WTC11 (cell line): ENCODE measurements around the gene PFN1. TPM values are rescaled to one million over a fixed set of nuclear protein-coding genes. Genes with fewer than 3 reads are reported as not detected.

Experiments
- ATAC-seq: fragments of 200-7000 bp; cut with Tn5 transposase; 2 replicates; pipeline ENCODE4 v1.10.0; 2021; ENCODE audit warnings: mild to moderate bottlenecking, moderate library complexity
- CTCF ChIA-PET: fragments of 300-600 bp; sonication (Branson Sonifier 250); formaldehyde crosslinking; loops from one replicate; lab custom pipeline; 2021; ENCODE audit warnings: antibody characterized with exemption; lab: Charles Lee
- POLR2A ChIA-PET: fragments of 350-600 bp; sonication (Branson Sonifier 250); formaldehyde crosslinking; loops from one replicate; lab custom pipeline; 2021; ENCODE audit warnings: antibody characterized with exemption; lab: Charles Lee
- DNase-seq: peaks from one replicate; pipeline ENCODE4 v3.0.0; 2021; ENCODE audit warnings: low spot score
- H3K27ac Mint-ChIP-seq: 2 replicates; pipeline ENCODE4 v1.8.0; 2021; ENCODE audit warnings: mixed read lengths
- H3K27me3 Mint-ChIP-seq: 2 replicates; pipeline ENCODE4 v1.8.0; 2021; ENCODE audit warnings: low read depth, mild to moderate bottlenecking, moderate library complexity, mixed read lengths
- H3K36me3 Mint-ChIP-seq: 2 replicates; pipeline ENCODE4 v1.8.0; 2021; ENCODE audit warnings: mixed read lengths
- H3K4me1 Mint-ChIP-seq: 2 replicates; pipeline ENCODE4 v1.8.0; 2022; ENCODE audit warnings: mixed read lengths
- H3K4me3 Mint-ChIP-seq: 2 replicates; pipeline ENCODE4 v1.8.0; 2021; ENCODE audit warnings: mild to moderate bottlenecking, moderate library complexity, mixed read lengths
- H3K9me3 Mint-ChIP-seq: 2 replicates; pipeline ENCODE4 v1.8.0; 2021; ENCODE audit warnings: mixed read lengths
- CREM ChIP-seq: sonication (generic); formaldehyde crosslinking; IDR thresholded peaks from 2 replicates; pipeline ENCODE4 v1.8.1; 2022; ENCODE audit warnings: mild to moderate bottlenecking, missing genetic modification reagents, moderate library complexity
- ESRRA ChIP-seq: sonication (generic); formaldehyde crosslinking; IDR thresholded peaks from 2 replicates; pipeline ENCODE4 v1.8.1; 2022; ENCODE audit warnings: mild to moderate bottlenecking, missing genetic modification reagents, borderline replicate concordance
- ETV6 ChIP-seq: sonication (generic); formaldehyde crosslinking; IDR thresholded peaks from 2 replicates; pipeline ENCODE4 v1.8.1; 2022; ENCODE audit warnings: mild to moderate bottlenecking, missing genetic modification reagents
- JAZF1 ChIP-seq: fragments of 250-450 bp; sonication (Bioruptor Pico); IDR thresholded peaks from 2 replicates; pipeline ENCODE4 v1.9.0; 2021; ENCODE audit warnings: moderate library complexity, mild to moderate bottlenecking, inconsistent platforms
- MXD4 ChIP-seq: fragments of 250-450 bp; sonication (Bioruptor Pico); IDR thresholded peaks from 2 replicates; pipeline ENCODE4 v1.8.0; 2021; ENCODE audit warnings: mild to moderate bottlenecking, moderate library complexity, borderline replicate concordance
- NR1H2 ChIP-seq: sonication (generic); formaldehyde crosslinking; IDR thresholded peaks from 2 replicates; pipeline ENCODE4 v1.9.0; 2021; ENCODE audit warnings: mild to moderate bottlenecking, moderate library complexity, missing genetic modification reagents
- NR2C2 ChIP-seq: sonication (generic); formaldehyde crosslinking; IDR thresholded peaks from 2 replicates; pipeline ENCODE4 v1.8.0; 2022; ENCODE audit warnings: mild to moderate bottlenecking, missing genetic modification reagents
- PRRX2 ChIP-seq: fragments of 250-450 bp; sonication (Bioruptor Pico); IDR thresholded peaks from 2 replicates; pipeline ENCODE4 v1.8.0; 2021; ENCODE audit warnings: mild to moderate bottlenecking
- TEAD1 ChIP-seq: sonication (generic); formaldehyde crosslinking; IDR thresholded peaks from 2 replicates; pipeline ENCODE4 v1.8.0; 2022; ENCODE audit warnings: mild to moderate bottlenecking, missing genetic modification reagents
- TP53 ChIP-seq: sonication (generic); formaldehyde crosslinking; IDR thresholded peaks from 2 replicates; pipeline ENCODE4 v1.8.1; 2023; ENCODE audit warnings: mild to moderate bottlenecking, missing genetic modification reagents
- ZBTB21 ChIP-seq: sonication (generic); formaldehyde crosslinking; IDR thresholded peaks from 2 replicates; pipeline ENCODE4 v1.8.1; 2023; ENCODE audit warnings: mild to moderate bottlenecking, missing genetic modification reagents, borderline replicate concordance
- ZNF423 ChIP-seq: fragments of 250-450 bp; sonication (Bioruptor Pico); IDR thresholded peaks from 2 replicates; pipeline ENCODE4 v2.1.2; 2022; ENCODE audit warnings: mild to moderate bottlenecking, moderate library complexity
- total RNA-seq: library from RNA; stranded (reverse); gene quantifications from 3 replicates; pipeline ENCODE4 v1.2.3, GENCODE V29; 2021
- TF ChIP-seq, protein P1 (sequence below): sonication (generic); formaldehyde crosslinking; IDR thresholded peaks from 2 replicates; pipeline ENCODE4 v1.8.1; 2023; ENCODE audit warnings: mild to moderate bottlenecking, moderate library complexity, missing genetic modification reagents
- TF ChIP-seq, protein P2 (sequence below): sonication (generic); formaldehyde crosslinking; IDR thresholded peaks from 2 replicates; pipeline ENCODE4 v1.8.0; 2022; ENCODE audit warnings: mild to moderate bottlenecking, missing genetic modification reagents
- TF ChIP-seq, protein P3 (sequence below): sonication (generic); formaldehyde crosslinking; IDR thresholded peaks from 2 replicates; pipeline ENCODE4 v1.8.1; 2022; ENCODE audit warnings: mild to moderate bottlenecking, moderate library complexity, missing genetic modification reagents
- TF ChIP-seq, protein P4 (sequence below): sonication (generic); formaldehyde crosslinking; IDR thresholded peaks from 2 replicates; pipeline ENCODE4 v1.8.1; 2022; ENCODE audit warnings: missing genetic modification reagents, borderline replicate concordance
- TF ChIP-seq, protein P5 (sequence below): fragments of 250-450 bp; sonication (Bioruptor Pico); IDR thresholded peaks from 2 replicates; pipeline ENCODE4 v1.9.0; 2021; ENCODE audit warnings: moderate library complexity, mild to moderate bottlenecking, inconsistent platforms, borderline replicate concordance
- TF ChIP-seq, protein P6 (sequence below): fragments of 250-450 bp; sonication (Bioruptor Pico); IDR thresholded peaks from 2 replicates; pipeline ENCODE4 v1.9.0; 2021; ENCODE audit warnings: mild to moderate bottlenecking
- TF ChIP-seq, protein P7 (sequence below): sonication (generic); formaldehyde crosslinking; conservative IDR thresholded peaks from 2 replicates; pipeline ENCODE4 v1.8.1; 2022; ENCODE audit warnings: mild to moderate bottlenecking, missing genetic modification reagents

Gene PFN1
- total RNA-seq, 1 experiment from 2014 or later = 1,289 TPM

DNA sequence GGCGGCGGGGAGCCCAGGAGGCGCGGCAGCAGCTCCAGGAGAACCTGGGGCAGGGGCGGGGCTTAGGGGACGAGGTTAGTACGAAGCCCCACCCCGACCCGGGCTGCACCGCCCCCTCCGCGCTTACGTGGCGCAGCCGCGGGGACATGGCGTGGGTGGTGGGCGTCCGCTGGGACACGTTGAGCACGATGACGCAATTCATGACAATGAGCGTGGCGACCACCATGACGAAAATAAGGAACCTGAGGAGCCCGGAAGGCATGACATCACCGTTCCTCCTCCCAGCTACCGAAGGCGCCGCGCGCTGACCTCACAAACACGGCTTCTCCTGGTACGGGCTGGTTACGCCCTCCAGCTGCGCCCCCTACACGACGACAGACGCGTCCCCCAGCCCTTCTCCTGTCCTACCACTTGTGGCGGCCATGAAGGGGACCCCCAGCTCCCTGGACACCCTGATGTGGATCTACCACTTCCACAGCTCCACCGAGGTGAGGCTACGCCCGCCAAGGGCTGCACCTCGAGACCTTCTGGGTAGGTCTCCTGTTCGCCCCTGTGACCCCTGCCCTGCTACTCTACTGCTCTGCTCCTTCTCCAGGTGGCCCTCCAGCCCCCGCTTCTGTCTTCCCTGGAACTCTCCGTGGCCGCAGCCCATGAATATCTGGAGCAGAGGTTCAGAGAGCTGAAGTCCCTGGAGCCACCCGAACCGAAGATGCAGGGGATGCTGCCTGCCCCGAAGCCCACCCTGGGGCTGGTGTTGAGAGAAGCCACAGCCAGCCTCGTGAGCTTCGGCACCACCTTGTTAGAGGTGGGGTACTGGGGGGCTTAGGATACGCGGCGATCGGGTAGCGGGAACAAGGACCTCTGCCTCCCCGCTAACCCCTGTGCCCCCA, 48.7 kb downstream of the PFN1 start, which contains the start of gene C17orf107:
Gene C17orf107, plus strand, starts transcription at position 196 of the 890 bp plus-strand sequence. Its CDS starts 227 bp downstream, at position 423.
- ATAC-seq (peak; percentile 47), DNase-seq (peak; percentile 84)
- Mint-ChIP-seq H3K4me1 (peaks cover 16% of the 10 kb centered on the region), H3K36me3 (peaks cover 9% of the 10 kb centered on the region; the same call in 1 of the 2 replicates), H3K9me3 (no peaks in the 10 kb centered on the region), H3K27me3 (peaks cover 5% of the 10 kb centered on the region), H3K4me3 (peak within 1 kb of the TSS; percentile 81), H3K27ac (peak within 1 kb of the TSS; percentile 84; the same call in 1 of the 2 replicates)
- peak; percentile 47; the same call in 1 of the 2 replicates for TF ChIP-seq TEAD1
- TF ChIP-seq ETV6 = no peak
- no peak for TF ChIP-seq JAZF1 (CRISPR knock-in tag)
- TF ChIP-seq ZBTB21 (CRISPR knock-in tag) = peak; percentile 98
- TF ChIP-seq, protein P1, sequence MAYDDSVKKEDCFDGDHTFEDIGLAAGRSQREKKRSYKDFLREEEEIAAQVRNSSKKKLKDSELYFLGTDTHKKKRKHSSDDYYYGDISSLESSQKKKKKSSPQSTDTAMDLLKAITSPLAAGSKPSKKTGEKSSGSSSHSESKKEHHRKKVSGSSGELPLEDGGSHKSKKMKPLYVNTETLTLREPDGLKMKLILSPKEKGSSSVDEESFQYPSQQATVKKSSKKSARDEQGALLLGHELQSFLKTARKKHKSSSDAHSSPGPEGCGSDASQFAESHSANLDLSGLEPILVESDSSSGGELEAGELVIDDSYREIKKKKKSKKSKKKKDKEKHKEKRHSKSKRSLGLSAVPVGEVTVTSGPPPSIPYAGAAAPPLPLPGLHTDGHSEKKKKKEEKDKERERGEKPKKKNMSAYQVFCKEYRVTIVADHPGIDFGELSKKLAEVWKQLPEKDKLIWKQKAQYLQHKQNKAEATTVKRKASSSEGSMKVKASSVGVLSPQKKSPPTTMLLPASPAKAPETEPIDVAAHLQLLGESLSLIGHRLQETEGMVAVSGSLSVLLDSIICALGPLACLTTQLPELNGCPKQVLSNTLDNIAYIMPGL (CRISPR knock-in tag) = peak; percentile 70
- TF ChIP-seq PRRX2 = peak; percentile 10; the same call in 1 of the 2 replicates
- TF ChIP-seq CREM (CRISPR knock-in tag) = peak; percentile 74; the same call in 1 of the 2 replicates
- TF ChIP-seq, protein P2, sequence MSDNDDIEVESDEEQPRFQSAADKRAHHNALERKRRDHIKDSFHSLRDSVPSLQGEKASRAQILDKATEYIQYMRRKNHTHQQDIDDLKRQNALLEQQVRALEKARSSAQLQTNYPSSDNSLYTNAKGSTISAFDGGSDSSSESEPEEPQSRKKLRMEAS (CRISPR knock-in tag) = peak; percentile 85
- POLR2A ChIA-PET = interaction anchor here (0.5 to 2.0 kb wide), 9 partner anchors 9 to 517 kb away, joined by 3 to 12 read pairs (median 4); partner anchors contain the start of genes ARRB2, ENO3, SLC52A1 and SPAG7
- CTCF ChIA-PET = interaction anchor here (0.6 to 2.8 kb wide), 21 partner anchors 9 to 343 kb away, joined by 3 to 38 read pairs (median 3); partner anchors contain the start of genes ARRB2, MED11, RNF167 and SLC25A11

DNA sequence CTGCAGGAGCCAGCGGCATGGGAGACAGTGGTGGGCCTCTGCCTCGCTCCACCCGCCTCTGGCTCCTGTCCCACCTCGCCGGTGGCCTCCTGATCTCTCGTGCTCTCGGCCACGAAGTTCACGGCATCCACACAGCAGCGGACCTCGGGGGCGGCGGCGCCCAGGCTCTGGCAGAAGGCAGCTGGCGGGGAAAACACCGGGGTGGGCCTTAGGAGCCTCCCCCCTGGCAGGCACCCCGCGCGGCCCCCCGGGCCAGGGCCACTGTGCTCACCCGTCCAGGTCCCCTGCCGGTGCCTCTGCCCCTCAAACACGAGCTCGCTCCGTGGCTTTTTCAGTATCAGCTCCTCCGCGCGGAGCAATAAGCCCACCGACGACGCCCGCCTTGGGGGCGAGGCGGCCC, 49.4 kb downstream of the PFN1 start:
- POLR2A ChIA-PET = interaction anchor here (0.6 to 2.0 kb wide), 7 partner anchors 9 to 516 kb away, joined by 3 to 12 read pairs (median 4); partner anchors contain the start of genes ARRB2, ENO3 and SPAG7
- TF ChIP-seq TP53 (no peak), ZNF423 (CRISPR knock-in tag) (peak; percentile 54)
- TF ChIP-seq, all 79 proteins: peak for 1
- Mint-ChIP-seq H3K4me1 (peaks cover 16% of the 10 kb centered on the region), H3K36me3 (peaks cover 9% of the 10 kb centered on the region; the same call in 1 of the 2 replicates), H3K9me3 (no peaks in the 10 kb centered on the region), H3K27ac (no peak overlapping the region), H3K27me3 (peaks cover 5% of the 10 kb centered on the region), H3K4me3 (peak overlapping the region; percentile 81)
- CTCF ChIA-PET = interaction anchor here (0.6 to 2.8 kb wide), 12 partner anchors 9 to 343 kb away, joined by 3 to 38 read pairs (median 4); partner anchors contain the start of genes MED11, RNF167, SLC25A11 and SPAG7
- no peak for DNase-seq
- no peak for ATAC-seq

DNA sequence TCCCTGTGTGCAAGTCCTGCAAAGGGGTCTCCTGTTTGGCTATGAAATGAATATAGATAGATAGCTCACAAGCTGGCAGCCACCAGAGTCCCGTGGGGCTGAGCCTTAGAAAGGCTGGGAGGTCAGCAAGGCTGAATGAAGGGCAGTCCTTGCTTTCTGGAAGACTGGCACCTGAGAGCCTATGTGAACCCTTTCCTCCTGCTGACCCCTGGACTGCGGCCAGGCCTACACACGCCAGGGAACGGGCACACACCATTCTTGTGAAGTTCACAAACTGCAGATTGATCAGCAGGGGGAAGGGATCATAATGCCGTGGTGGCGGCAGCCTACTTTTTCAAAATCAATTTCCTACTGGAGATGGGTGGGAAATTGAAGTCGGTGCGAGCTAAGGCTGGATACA, 50.0 kb downstream of the PFN1 start:
- POLR2A ChIA-PET = no interaction called here
- peaks cover 13% of the 10 kb centered on the region for H3K4me1 Mint-ChIP-seq
- ATAC-seq (no peak), DNase-seq (no peak)
- H3K4me3 Mint-ChIP-seq = peak overlapping the region; percentile 65
- H3K27ac Mint-ChIP-seq = 0 out of 2 replicates have a peak overlapping the region, but pooled peaks have one; percentile 36
- H3K36me3 Mint-ChIP-seq = peaks cover 9% of the 10 kb centered on the region; the same call in 1 of the 2 replicates
- H3K27me3 Mint-ChIP-seq = peaks cover 5% of the 10 kb centered on the region
- CTCF ChIA-PET = interaction anchor here (1.2 to 2.8 kb wide), 3 partner anchors 10 to 69 kb away, joined by 3 to 38 read pairs (median 8); partner anchors contain the start of genes RNF167, SLC25A11 and SPAG7
- H3K9me3 Mint-ChIP-seq = no peaks in the 10 kb centered on the region
- no peak for TF ChIP-seq NR1H2 (CRISPR knock-in tag)
- TF ChIP-seq, protein P2 (CRISPR knock-in tag) = no peak
- TF ChIP-seq, protein P3, sequence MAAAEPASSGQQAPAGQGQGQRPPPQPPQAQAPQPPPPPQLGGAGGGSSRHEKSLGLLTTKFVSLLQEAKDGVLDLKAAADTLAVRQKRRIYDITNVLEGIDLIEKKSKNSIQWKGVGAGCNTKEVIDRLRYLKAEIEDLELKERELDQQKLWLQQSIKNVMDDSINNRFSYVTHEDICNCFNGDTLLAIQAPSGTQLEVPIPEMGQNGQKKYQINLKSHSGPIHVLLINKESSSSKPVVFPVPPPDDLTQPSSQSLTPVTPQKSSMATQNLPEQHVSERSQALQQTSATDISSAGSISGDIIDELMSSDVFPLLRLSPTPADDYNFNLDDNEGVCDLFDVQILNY = no peak
- TF ChIP-seq, protein P4, sequence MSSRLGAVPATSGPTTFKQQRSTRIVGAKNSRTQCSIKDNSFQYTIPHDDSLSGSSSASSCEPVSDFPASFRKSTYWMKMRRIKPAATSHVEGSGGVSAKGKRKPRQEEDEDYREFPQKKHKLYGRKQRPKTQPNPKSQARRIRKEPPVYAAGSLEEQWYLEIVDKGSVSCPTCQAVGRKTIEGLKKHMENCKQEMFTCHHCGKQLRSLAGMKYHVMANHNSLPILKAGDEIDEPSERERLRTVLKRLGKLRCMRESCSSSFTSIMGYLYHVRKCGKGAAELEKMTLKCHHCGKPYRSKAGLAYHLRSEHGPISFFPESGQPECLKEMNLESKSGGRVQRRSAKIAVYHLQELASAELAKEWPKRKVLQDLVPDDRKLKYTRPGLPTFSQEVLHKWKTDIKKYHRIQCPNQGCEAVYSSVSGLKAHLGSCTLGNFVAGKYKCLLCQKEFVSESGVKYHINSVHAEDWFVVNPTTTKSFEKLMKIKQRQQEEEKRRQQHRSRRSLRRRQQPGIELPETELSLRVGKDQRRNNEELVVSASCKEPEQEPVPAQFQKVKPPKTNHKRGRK (CRISPR knock-in tag) = no peak
- no peak for TF ChIP-seq MXD4 (CRISPR knock-in tag)
- TF ChIP-seq, protein P5, sequence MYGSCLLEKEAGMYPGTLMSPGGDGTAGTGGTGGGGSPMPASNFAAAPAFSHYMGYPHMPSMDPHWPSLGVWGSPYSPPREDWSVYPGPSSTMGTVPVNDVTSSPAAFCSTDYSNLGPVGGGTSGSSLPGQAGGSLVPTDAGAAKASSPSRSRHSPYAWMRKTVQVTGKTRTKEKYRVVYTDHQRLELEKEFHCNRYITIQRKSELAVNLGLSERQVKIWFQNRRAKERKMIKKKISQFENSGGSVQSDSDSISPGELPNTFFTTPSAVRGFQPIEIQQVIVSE = no peak
- TF ChIP-seq NR2C2 (CRISPR knock-in tag) = no peak
- no peak for TF ChIP-seq ESRRA
- TF ChIP-seq, protein P6, sequence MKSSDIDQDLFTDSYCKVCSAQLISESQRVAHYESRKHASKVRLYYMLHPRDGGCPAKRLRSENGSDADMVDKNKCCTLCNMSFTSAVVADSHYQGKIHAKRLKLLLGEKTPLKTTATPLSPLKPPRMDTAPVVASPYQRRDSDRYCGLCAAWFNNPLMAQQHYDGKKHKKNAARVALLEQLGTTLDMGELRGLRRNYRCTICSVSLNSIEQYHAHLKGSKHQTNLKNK (CRISPR knock-in tag) = no peak
- TF ChIP-seq, protein P7, sequence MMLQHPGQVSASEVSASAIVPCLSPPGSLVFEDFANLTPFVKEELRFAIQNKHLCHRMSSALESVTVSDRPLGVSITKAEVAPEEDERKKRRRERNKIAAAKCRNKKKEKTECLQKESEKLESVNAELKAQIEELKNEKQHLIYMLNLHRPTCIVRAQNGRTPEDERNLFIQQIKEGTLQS (CRISPR knock-in tag) = no peak
- no peak for TF ChIP-seq TP53
